ENCODE results near the gene FGD3. TPM values are rescaled to one million over a fixed set of nuclear protein-coding genes. Genes with fewer than 3 reads are reported as not detected.
A peak's percentile ranks its signal among the peaks of the same experiment; 100 is the strongest.

Gene FGD3
- total RNA-seq, 1 donor from 2014 or later, result 8.2 TPM

DNA sequence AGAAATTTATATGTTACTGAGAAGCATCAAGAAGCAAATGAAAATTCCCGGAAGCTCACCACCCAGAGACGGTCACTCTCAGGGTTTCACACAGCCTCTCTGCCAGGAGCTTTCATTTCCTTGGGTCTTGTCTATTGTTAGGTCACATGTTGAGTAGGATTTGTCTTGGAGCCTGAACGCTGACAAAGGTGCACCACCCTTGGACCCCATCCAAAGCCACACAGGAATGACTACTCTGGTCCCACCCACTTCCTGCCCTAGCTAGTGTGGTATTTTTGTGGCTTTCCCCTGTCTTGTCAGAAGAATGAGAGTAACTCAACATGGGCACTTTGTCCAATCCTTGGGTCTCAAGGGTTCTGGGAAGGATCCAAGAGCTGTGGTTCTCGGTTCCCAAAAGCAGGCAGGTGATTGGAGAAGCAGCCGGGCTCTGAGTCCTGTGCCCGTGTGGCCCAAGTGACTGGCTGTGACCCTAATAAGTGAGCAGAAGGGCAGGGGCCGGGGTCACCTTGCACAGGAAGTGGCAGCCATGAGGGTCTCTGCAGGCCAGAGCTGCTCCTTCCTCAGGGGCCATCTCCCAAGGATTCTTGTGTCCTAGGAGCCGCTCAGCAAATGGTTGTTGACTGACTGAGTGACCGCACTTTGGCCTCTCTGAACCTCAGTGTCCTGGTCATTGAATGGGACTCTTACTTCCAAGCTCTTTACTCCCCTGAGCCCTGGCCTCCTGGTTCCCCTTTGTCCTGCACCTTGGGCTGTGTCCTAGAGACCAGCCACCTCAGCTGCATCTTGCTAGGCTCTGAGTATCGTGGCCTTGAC is 6.9 kb downstream of the FGD3 start:
- peak; percentile 54 for DNase-seq (ENCODE audit: low spot score)

DNA sequence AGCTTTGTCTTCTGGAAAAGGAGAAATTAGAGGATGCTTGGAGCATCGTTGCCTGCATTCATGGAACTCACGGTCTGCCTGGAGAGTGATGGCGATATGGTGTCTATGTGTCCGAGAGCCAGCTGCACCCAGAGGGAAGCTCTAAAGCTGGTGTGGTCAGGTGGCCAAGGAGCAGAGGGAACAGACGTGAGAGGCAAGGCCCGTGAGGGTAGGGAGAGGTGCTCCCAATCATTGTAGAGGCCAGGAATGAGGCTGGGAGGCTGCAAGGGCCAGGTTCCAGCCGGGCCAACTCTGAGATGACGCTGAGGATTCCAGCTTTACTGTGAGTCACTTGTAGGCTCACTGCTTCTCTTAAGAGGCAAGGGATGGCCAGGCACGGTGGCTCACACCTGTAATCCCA is 7.6 kb downstream of the FGD3 start:
- no peak for DNase-seq (ENCODE audit: low spot score)

DNA sequence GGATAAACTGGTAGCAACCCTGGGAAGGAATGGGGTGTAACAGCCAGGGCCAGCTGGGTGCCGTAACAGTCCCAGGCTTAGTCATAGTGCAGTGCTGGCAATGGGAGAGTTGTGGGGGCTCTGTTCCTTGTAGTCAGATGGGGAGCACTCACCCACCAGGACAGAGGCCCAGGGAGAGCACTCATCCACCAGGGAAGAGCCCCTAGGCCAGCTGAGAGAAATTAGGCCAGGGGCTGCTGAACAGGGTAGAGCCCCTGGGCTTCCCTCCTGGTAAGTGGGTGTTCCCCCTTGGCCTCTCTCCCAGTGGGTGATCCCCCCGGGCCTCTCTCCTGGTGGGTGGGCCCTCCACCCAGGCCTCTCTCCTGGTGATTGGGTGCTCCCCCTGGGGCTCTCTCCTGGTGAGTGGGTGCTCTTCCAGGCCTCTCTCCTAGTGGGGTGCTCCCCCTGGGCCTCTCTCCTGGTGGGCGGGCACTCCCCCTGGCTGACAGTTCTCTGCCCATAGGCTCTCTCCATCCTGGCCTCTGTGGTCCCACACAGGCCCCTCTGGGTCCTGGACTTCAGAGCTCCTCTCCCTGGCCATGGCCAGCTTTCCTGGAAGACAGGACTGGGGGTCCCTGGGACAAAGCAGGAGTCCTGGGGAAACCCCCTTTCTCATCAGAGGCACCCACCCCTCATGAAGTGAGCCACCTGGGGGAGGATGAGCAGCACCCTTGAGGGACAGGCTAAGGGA is 13.4 kb downstream of the FGD3 start:
- no peak for DNase-seq (ENCODE audit: low spot score)

DNA sequence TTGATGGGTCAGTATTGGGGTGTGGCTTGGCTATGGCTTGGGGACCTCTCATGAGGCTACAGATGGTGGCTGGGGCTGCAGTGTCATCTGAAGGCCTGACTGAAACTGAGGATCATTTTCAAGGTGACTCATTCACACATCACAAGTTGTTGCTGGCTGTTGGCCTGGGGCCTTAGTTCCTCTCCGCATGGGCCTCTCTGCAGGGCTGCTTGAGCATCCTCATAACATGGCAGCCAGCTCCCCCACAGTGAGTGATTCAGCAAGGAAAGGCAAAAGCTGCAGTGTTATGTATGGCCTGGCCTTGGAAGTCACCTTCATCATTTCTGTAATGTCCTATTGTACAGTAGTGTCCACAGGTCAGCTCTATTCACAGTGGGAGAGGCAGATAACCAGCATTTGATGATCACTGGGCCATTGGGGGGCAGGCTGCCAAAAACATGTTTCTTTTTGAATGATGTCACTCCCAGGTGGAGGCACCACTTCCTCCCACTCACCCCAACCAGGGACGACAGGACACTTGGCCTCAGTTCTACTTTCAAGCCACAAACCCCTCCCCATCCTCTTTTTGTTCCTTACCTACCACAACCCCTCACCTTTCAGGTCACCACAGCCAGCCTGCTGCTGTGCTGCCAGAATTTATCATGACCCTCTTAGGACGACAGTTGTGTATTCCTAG is 14.4 kb downstream of the FGD3 start:
- no peak for DNase-seq (ENCODE audit: low spot score)

DNA sequence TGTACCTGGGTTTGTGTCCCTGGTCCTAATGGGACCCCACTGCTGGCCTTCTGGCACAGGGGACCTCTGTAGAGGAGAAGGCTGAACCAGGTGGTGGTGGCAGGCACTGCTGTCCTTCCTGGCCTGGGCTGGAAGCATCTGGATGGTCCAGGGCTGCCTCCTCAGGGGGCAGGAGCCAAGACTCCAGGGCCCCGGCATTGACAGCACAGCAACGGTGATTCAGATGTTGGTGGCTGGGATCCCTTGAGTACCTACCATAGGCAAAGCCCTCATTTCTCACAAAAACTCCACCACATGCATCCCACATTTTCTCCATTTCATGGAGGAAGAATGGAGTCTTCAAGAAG is 15.0 kb downstream of the FGD3 start:
- no peak for DNase-seq (ENCODE audit: low spot score)

DNA sequence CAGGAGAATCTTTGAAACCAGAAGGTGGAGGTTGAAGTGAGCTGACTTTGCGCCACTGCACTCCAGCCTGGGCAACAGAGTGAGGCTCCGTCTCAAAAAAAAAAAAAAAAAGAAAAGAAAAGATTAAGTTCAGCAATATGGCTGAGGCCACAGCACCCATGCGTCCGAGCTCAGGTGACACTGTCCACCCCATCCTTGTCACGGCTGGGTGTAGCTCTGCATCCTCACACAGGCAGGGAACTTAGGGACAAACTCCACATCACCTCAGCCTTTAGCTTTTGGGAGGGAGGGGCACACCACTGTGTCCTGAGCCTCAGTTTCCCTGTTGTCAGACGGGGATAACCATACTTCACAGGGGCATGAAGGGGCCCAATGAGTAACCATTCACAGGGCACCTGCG is 15.5 kb downstream of the FGD3 start:
- no peak for DNase-seq (ENCODE audit: low spot score)

DNA sequence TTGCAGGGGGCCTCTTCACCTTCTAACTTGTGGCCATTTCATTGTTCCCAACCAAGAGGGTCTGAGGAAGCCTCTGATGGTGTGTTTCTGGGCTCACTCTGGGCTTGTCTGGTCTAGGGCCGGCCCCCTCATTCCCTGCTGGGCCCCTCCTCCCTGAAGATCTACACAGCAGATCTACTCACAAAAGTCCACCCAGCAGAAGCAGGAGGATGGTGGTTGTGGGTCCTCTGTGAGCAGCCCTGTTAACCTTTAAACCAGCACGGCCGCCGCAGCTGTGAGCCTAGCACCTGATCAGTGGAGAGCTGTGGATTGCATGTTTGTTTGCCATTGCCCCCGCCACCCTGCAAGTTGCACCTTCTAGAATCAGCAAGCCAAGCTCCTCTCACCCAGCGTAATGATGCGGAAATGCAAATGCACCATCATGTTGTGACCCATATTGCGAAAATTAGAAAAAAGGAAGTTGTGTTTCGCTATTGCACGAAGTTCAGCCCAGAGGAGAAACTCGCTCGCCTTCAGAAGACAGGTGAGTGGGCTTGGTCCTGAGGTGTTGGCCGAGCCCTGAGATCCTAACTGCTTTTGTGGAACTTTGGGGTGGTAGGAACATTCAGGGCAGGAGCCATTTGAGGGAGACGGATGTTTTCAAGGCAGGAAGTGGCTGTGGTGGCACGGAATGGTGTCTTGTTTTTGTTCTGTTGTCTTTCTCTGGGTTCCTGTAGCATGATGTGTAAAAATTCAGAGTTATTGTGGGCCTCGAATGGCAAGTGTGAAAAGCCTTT is 16.7 kb downstream of the FGD3 start:
- peak; percentile 46 for DNase-seq (ENCODE audit: low spot score)

DNA sequence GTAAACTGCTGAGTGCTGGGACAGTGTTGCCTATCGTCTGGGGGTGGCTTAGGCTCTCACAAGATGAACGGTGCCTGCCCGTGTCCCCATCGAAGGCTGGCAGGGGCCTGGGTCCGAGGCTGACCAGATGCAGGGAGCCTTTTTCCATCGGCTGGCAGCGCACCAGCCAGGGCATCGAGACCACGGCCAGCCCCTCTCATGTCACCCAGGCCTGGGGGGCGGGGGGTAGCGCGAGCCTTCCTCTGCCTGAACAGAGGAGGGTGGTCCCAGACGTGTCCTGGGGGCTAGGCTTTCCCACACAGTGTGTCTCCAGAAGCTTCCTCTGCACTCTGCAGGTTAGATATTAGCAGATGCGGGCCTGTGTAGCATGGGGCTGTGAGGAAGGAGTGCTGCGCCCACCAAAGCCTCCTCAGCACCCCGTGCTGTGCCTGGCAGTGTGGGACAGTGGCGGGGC is 17.3 kb downstream of the FGD3 start:
- DNase-seq (ENCODE audit: low spot score), result no peak

DNA sequence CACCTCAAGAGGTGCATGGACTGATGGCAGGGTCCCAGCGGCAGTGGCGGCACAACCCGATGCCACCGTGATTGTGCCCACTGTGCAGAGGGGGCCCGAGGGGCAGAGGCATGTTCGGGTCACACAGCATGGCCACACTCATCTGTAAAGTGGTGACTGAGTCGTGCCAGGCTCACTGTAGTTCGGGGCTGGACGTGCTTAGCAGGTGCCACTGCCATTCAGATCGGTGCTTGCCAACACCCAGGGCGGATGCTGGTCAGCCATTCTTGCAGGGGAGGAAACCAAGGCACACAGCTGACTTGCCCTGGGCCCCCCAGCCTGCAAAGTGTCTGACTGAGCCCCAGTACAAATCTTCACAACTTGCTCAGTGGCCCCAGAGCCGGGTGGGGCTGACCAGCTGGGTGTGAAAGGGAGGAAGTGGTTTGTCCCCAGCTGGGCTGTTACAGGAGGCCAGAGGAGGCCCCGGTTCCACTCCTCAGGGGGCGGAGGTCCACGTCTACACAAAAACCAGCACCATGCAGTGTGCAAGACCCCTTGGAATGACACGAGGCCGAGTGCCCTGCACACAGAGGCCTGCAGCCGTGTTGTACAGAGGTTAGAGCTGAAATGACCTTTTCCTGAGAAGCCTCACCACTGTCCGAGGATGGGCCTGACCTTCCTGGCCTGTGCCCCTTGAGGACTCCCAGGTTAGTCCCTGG is 17.9 kb downstream of the FGD3 start:
- no peak for DNase-seq (ENCODE audit: low spot score)

DNA sequence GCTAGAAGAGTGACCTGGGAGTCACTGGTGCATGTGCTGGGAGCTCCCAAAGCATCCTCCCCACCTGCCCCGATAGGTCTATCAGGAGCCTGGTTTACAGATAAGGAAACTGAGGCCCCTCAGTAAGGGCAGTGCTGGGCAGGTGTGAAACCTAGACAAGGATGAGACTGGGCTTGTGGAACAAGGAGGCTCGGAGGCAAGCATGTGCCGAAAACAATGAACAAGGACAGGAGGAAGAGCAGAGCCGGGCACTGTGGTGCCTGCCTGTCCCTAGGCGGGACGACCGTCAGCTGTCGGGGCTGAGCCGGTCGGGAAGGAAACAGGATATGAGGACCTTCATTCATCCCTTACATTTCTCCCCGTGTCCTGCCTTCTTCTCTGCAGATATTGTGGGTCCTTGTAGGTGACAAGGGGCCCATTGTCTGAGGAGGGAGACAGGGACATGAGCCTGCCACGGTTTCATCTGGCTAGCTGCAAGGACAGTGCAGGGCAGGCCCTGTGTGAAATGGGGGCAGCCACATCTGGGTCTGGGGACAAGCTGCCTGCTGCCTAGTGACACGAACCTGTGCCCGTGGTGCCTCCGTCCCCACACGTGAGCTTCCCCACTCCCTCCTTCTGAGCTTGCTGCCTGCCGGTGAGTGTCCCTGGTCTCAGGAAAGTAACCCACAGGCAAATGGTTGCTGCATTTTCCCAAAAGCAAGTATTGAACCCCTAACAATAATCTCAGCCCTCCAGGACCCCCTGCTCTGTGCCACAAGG is 18.6 kb downstream of the FGD3 start:
- DNase-seq (ENCODE audit: low spot score), result no peak

DNA sequence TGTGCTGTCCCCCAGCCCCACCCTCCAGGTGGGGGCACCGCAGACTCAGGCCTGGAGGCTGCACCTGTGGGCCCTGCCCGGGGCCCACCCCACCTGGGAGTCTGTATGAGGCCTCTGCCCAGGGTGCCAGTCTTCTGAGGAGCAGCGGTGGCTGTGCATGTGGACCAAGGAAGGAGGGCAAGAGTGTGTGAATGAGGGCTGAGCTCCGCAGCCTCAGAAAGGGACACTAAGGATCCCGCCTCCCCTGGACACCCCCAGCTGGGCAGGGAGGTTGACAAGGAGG is 19.1 kb downstream of the FGD3 start:
- no peak for DNase-seq (ENCODE audit: low spot score)

DNA sequence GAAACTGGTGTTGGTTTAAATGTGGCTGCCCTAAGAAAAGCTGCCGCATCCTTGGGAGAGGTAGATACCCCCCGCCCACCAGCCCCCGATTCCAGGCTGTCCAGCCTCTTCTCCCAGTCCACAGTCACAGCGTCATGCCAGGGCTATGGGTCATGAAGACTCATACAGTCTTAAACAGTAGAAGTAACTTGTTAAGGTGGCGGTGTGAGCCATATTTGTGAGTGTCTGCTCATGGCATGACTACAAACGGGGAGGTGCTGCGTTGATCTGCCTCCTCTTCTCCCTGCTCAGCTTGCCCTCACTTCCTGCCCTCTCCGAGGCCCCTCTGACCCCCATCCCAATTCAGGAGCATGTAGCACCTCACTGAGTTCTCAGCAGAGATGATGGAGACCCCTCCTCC is 20.8 kb downstream of the FGD3 start:
- no peak for DNase-seq (ENCODE audit: low spot score)

DNA sequence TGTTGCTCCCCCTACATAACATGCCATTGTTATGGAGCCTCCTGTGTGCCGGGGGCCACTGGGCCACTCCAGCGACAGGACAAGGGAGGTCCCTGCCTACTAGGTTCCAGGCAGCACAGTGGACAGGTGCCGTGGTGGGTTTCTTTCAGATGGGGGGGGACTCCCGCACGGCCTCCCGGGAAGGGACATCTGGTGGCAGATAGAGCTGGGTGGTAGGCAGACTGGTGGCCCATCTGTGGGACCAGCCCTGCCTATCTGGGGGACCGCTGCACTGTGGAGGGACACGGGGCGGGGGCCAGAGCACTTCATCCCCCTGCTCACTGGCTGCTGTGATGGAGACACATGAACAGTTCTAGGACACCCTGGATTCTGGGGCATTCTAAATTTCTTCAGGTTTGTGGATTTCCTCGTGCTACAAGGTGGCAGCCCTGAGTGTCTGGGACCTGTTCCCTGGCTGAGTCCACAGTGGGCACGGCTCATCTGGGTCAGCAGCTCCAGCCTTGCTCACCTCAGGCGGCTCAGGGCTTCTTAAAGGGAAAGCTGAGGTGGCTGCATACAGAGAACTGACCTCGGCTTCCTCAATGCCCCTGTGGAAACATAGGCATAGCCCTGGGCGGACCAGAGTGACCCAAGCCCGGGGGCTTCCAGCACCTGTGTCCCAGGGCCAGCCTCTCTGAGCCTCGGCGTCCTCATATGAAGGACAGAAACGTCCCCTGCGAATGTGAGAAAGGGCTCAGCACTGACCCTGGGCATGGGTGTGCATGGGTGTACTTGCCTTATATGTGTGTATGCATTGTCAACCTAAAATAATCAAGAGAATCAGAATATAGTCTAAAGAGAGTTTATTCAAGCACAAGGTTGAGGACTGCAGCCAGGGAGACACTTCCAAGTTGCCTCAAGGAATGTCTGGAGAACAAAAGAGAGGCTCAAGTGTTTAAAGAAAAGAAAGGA is 22.5 kb downstream of the FGD3 start:
- DNase-seq (ENCODE audit: low spot score), result no peak

DNA sequence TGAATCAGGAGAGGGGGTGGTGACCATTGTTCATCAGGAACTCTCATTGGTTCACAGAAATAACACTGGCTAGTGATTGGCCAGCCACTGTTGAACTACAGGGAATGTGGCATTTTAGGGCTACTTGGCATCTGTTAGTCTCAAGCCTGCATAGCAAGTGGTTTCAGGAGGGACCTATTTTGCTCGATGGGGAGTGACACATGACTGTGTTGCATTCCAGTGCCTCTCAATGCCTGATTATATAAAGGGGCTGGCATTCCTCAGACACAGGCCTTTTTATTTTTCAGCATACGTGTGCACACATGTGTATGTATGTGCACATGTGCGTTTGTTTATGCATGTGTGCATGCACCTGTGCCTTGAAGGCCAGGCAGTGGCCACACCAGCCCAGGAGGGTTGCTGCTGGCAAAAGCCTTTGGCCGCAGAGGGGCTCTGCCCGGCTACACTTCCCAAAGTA is 23.2 kb downstream of the FGD3 start:
- DNase-seq (ENCODE audit: low spot score), result no peak

DNA sequence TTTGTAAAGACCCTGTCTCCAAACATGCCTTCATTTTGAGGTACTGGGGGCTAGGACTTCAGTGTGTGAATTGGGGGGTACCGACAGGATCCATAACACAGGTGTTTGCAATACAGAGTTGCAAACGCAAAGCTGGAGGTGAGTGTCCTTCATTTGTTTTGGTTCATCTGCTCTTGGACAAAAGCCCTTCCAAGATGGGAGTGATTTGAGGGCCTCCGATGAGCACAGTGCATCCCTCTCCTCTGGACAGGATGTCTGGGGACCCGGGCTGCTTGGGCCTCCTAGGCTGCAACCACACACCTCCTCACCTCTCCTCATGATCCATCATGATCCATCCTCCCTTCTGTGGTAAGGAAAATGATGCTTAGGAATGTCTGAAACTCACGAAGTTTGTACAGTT is 23.8 kb downstream of the FGD3 start:
- DNase-seq (ENCODE audit: low spot score), result no peak

DNA sequence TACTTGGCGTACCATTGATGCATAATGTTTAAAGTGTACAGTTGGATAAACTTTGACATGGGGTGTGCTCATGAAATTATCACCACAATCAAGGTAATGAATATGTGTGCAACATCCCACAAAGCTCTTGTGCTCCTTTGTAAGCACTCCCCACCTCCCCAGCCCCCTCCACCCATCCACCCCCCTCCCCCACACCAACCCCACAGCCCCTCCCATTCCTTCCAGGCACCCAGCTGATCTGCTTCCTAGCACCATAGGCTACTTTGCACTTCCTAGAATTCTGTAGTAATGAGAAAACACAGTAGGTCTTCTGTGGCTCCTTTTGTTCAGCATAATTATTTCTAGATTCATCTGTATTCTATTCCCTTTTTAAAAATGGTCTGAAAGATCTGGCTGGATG is 24.5 kb downstream of the FGD3 start:
- DNase-seq (ENCODE audit: low spot score), result no peak

DNA sequence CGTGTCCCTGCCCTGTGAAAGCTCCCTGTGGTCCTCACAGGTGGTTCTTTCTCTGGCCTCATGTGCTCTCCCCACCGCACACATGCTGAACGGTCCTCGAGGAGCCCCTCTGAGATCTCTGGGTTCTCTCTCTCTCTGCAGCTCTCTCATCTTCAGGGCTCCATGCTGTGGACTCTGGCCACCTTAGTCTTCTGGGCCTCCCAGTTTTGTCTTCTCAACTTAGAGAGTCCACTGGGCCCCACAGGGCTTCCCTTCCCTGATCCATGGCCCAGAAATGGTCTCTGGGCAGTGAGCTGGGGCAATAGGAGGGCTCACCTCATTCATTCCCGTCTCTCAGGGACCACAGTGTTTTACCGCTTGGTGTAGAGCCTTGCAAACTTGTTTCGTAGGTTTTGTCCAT is 26.4 kb downstream of the FGD3 start:
- no peak for DNase-seq (ENCODE audit: low spot score)

DNA sequence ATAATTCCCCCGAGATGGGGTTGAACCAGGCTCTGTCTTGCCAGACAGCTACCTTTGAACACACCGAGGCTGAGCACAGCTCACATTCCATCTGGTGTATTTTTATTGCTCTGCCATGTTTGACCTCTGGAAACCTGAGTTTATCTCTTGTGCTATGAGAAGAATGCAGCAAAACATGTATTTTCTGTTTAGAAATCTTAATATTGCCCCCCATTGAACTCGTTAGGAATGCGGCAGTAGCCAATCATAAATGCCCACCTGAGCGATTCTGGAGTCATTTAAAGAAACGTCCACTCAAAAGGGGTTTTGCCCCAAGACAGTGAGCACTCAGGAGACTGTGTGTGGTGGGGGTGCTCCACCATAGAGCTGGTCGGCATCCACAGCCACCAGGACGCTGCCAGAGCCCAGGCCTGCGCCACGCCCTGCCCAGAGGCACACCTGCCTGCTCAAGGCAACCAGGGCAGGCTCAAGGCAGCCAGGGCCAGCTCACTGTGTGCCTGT is 26.9 kb downstream of the FGD3 start:
- no peak for DNase-seq (ENCODE audit: low spot score)

Measured in mucosa of gallbladder (tissue), 1 donor.